DND-41 (cell line): ENCODE measurements around the gene DNAJC15.

Experiments used
- CTCF ChIP-seq: IDR thresholded peaks from 2 replicates; pipeline ENCODE4 v1.5.1; 2012; ENCODE audit warnings: borderline replicate concordance, low read length, moderate library complexity, mild to moderate bottlenecking; ENCODE audit not compliant: poor library complexity, severe bottlenecking; ENCODE audit errors: extremely low read depth
- EZH2 ChIP-seq: IDR thresholded peaks from 3 replicates; pipeline ENCODE4 v1.6.1; 2012; ENCODE audit warnings: borderline replicate concordance, low read depth, mild to moderate bottlenecking, moderate library complexity, low read length, inconsistent platforms; ENCODE audit not compliant: severe bottlenecking

- TF ChIP-seq EZH2 (no peak), CTCF (peak; percentile 32)
Measured at GRCh38 chr13:43132257-43132656, 108.9 kb downstream of the DNAJC15 start.
